Activated T-cell treated with anti-CD3 and anti-CD28 coated beads, Interleukin-2, amount 50 U/mL, for 72 hours (primary cell): ENCODE data around the gene SEMA6A. TPM values are rescaled to one million over a fixed set of nuclear protein-coding genes. Genes with fewer than 3 reads are reported as not detected.
"Not testable (repeated sequence)": the region's sequence is repeated elsewhere in the genome, so short reads cannot be mapped to it uniquely, and the experiment has no call there.

ENCODE experiments used
- ATAC-seq, 2 donors: fragments of 150-1000 bp; cut with Tn5 transposase; replicated peaks in 1 of 2; 2 replicates each; pipeline ENCODE4 v1.10.0; 2021; ENCODE audit warnings: moderate library complexity in 2 of 2, mild to moderate bottlenecking in 1 of 2
- DNase-seq, 2 donors: peaks; one replicate each; pipeline ENCODE4 v3.0.0; 2021 to 2022; ENCODE audit warnings: mixed read lengths in 1 of 2
- H3K27ac Mint-ChIP-seq: one replicate; pipeline ENCODE4 v1.8.0; 2022; ENCODE audit warnings: mild to moderate bottlenecking, moderate library complexity, mixed read lengths
- H3K27me3 Mint-ChIP-seq: one replicate; pipeline ENCODE4 v1.8.0; 2022; ENCODE audit warnings: low read depth, mixed read lengths
- H3K36me3 Mint-ChIP-seq, 2 donors: one replicate each; pipeline ENCODE4 v1.8.0; 2022; ENCODE audit warnings: mixed read lengths in 2 of 2, mild to moderate bottlenecking in 1 of 2; ENCODE audit not compliant: insufficient read depth in 2 of 2
- H3K4me1 Mint-ChIP-seq: one replicate; pipeline ENCODE4 v1.8.0; 2022; ENCODE audit warnings: low read depth, mixed read lengths
- H3K4me3 Mint-ChIP-seq, 2 donors: one replicate each; pipeline ENCODE4 v1.8.0; 2022; ENCODE audit warnings: mild to moderate bottlenecking in 2 of 2, mixed read lengths in 2 of 2, moderate library complexity in 2 of 2
- H3K9me3 Mint-ChIP-seq, 2 donors: one replicate each; pipeline ENCODE4 v1.8.0; 2022; ENCODE audit warnings: mixed read lengths in 2 of 2
- total RNA-seq, 2 donors: library from RNA; stranded (reverse); gene quantifications; one replicate each; pipeline ENCODE4 v1.2.3, GENCODE V29; 2022

Gene SEMA6A
- total RNA-seq, 2 donors from 2014 or later = 0.23 to 0.50 TPM

- Mint-ChIP-seq H3K27ac (no peak overlapping the region), H3K4me3 (no peak overlapping the region), H3K27me3 (no peaks in the 10 kb centered on the region), H3K4me1 (no peaks in the 10 kb centered on the region), H3K9me3 (no peaks in the 10 kb centered on the region), H3K36me3 (no peaks in the 10 kb centered on the region)
- ATAC-seq = no peak
- no peak for DNase-seq
Observed at GRCh38 chr5:116534964-116535651, 39.5 kb downstream of the SEMA6A start.

GRCh38 chr5:116532762-116533525 lies 41.7 kb downstream of the SEMA6A start:
- Mint-ChIP-seq H3K27me3 (no peaks in the 10 kb centered on the region), H3K4me3 (no peak overlapping the region), H3K4me1 (no peaks in the 10 kb centered on the region), H3K36me3 (no peaks in the 10 kb centered on the region), H3K9me3 (no peaks in the 10 kb centered on the region), H3K27ac (no peak overlapping the region)
- no peak for ATAC-seq
- no peak for DNase-seq

GRCh38 chr5:116531635-116532034 lies 43.0 kb downstream of the SEMA6A start:
- DNase-seq = no peak
- no peaks in the 10 kb centered on the region for H3K4me1 Mint-ChIP-seq
- ATAC-seq = no peak
- H3K27me3 Mint-ChIP-seq = no peaks in the 10 kb centered on the region
- no peak overlapping the region for H3K4me3 Mint-ChIP-seq
- H3K27ac Mint-ChIP-seq = no peak overlapping the region
- H3K36me3 Mint-ChIP-seq = no peaks in the 10 kb centered on the region
- no peaks in the 10 kb centered on the region for H3K9me3 Mint-ChIP-seq

- Mint-ChIP-seq H3K4me1 (no peaks in the 10 kb centered on the region), H3K27ac (no peak overlapping the region), H3K4me3 (no peak overlapping the region), H3K9me3 (no peaks in the 10 kb centered on the region), H3K36me3 (no peaks in the 10 kb centered on the region), H3K27me3 (no peaks in the 10 kb centered on the region)
- DNase-seq = no peak
- no peak for ATAC-seq
Observed at GRCh38 chr5:116531117-116531516, 43.5 kb downstream of the SEMA6A start.

- Mint-ChIP-seq H3K4me1 (no peaks in the 10 kb centered on the region), H3K4me3 (no peak overlapping the region), H3K36me3 (no peaks in the 10 kb centered on the region), H3K9me3 (no peaks in the 10 kb centered on the region), H3K27me3 (no peaks in the 10 kb centered on the region), H3K27ac (no peak overlapping the region)
- DNase-seq = no peak
- ATAC-seq = no peak
Observed at GRCh38 chr5:116530276-116530675, 44.3 kb downstream of the SEMA6A start.

- no peaks in the 10 kb centered on the region for H3K4me1 Mint-ChIP-seq
- no peaks in the 10 kb centered on the region for H3K27me3 Mint-ChIP-seq
- peaks cover 0 to under 1% of the 10 kb centered on the region in 2 donors for H3K9me3 Mint-ChIP-seq
- no peak overlapping the region for H3K27ac Mint-ChIP-seq
- H3K4me3 Mint-ChIP-seq = no peak overlapping the region
- ATAC-seq (no peak), DNase-seq (no peak)
- H3K36me3 Mint-ChIP-seq = no peaks in the 10 kb centered on the region
Observed at GRCh38 chr5:116529615-116530014, 45.0 kb downstream of the SEMA6A start.

GRCh38 chr5:116528519-116529234 lies 45.9 kb downstream of the SEMA6A start:
- H3K27me3 Mint-ChIP-seq = no peaks in the 10 kb centered on the region
- no peaks in the 10 kb centered on the region for H3K36me3 Mint-ChIP-seq
- no peaks in the 10 kb centered on the region for H3K4me1 Mint-ChIP-seq
- ATAC-seq = no peak
- H3K4me3 Mint-ChIP-seq = no peak overlapping the region
- no peak overlapping the region for H3K27ac Mint-ChIP-seq
- DNase-seq = no peak
- H3K9me3 Mint-ChIP-seq = peaks cover 0 to 2% of the 10 kb centered on the region in 2 donors

GRCh38 chr5:116527582-116527981 lies 47.0 kb downstream of the SEMA6A start:
- DNase-seq = no peak
- no peaks in the 10 kb centered on the region for H3K36me3 Mint-ChIP-seq

GRCh38 chr5:116525674-116526073 lies 48.9 kb downstream of the SEMA6A start:
- no peaks in the 10 kb centered on the region for H3K36me3 Mint-ChIP-seq
- DNase-seq = no peak
- no peak overlapping the region for H3K4me3 Mint-ChIP-seq
- H3K27me3 Mint-ChIP-seq = no peaks in the 10 kb centered on the region
- H3K9me3 Mint-ChIP-seq = peaks cover 0 to 2% of the 10 kb centered on the region in 2 donors
- ATAC-seq = no peak
- no peak overlapping the region for H3K27ac Mint-ChIP-seq
- H3K4me1 Mint-ChIP-seq = no peaks in the 10 kb centered on the region

More at GRCh38 chr5:116527582-116527981, 47.0 kb downstream of the SEMA6A start:
- no peak for ATAC-seq
- H3K9me3 Mint-ChIP-seq = peaks cover 0 to 2% of the 10 kb centered on the region in 2 donors
- no peak overlapping the region for H3K27ac Mint-ChIP-seq
- H3K4me1 Mint-ChIP-seq = no peaks in the 10 kb centered on the region
- no peak overlapping the region for H3K4me3 Mint-ChIP-seq
- H3K27me3 Mint-ChIP-seq = no peaks in the 10 kb centered on the region

- no peak for ATAC-seq
- no peak overlapping the region for H3K27ac Mint-ChIP-seq
- H3K27me3 Mint-ChIP-seq = no peaks in the 10 kb centered on the region
- no peaks in the 10 kb centered on the region for H3K4me1 Mint-ChIP-seq
- peaks cover 0 to 2% of the 10 kb centered on the region in 2 donors for H3K9me3 Mint-ChIP-seq
- no peaks in the 10 kb centered on the region for H3K36me3 Mint-ChIP-seq
- no peak overlapping the region for H3K4me3 Mint-ChIP-seq
- DNase-seq = no peak
Observed at GRCh38 chr5:116524966-116525365, 49.7 kb downstream of the SEMA6A start.

GRCh38 chr5:116524051-116524904 lies 50.3 kb downstream of the SEMA6A start:
- no peak overlapping the region for H3K4me3 Mint-ChIP-seq

GRCh38 chr5:116523182-116523581 lies 51.4 kb downstream of the SEMA6A start:
- ATAC-seq, DNase-seq, H3K4me3 Mint-ChIP-seq, H3K27me3 Mint-ChIP-seq, H3K36me3 Mint-ChIP-seq, H3K4me1 Mint-ChIP-seq, H3K9me3 Mint-ChIP-seq, H3K27ac Mint-ChIP-seq: not testable (repeated sequence)

More at GRCh38 chr5:116524051-116524904, 50.3 kb downstream of the SEMA6A start:
- H3K27ac Mint-ChIP-seq = no peak overlapping the region
- ATAC-seq (no peak), DNase-seq (no peak)
- H3K27me3 Mint-ChIP-seq = no peaks in the 10 kb centered on the region
- no peaks in the 10 kb centered on the region for H3K4me1 Mint-ChIP-seq
- peaks cover 0 to 2% of the 10 kb centered on the region in 2 donors for H3K9me3 Mint-ChIP-seq
- H3K36me3 Mint-ChIP-seq = no peaks in the 10 kb centered on the region
